Dermis blood vessel endothelial cell (primary cell): ENCODE data around the gene SLC24A4. TPM values are rescaled to one million over a fixed set of nuclear protein-coding genes. Genes with fewer than 3 reads are reported as not detected.

Source experiments
- DNase-seq: peaks from one replicate; pipeline ENCODE4 v3.0.0; 2010
- total RNA-seq: library from RNA; depleted of rRNA; stranded (reverse); fragments of >200 nt; gene quantifications from 2 replicates; pipeline ENCODE4 v1.2.3, GENCODE V29; 2014

The SLC24A4 gene
- total RNA-seq, 1 donor from 2014 or later, result under 0.01 TPM

DNA sequence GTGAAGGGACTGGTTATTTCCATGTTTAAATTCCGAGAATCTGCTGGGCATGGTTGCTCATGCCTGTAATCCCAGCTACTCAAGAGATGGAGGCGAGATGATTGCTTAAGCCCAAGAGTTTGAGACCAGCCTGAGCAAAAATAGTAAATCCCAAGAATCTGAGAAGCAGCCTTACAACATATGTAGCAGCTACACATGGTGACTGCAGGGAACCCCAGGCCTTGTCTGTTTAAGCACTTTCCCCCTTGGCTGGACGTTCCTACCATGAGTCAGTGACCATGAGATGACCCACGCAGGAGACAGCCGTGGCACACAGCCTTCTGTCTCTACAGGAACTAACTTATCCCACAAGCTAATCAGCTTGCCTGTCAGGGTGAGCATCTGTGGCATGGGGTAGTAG is 5.5 kb upstream of the SLC24A4 start:
- no peak for DNase-seq

DNA sequence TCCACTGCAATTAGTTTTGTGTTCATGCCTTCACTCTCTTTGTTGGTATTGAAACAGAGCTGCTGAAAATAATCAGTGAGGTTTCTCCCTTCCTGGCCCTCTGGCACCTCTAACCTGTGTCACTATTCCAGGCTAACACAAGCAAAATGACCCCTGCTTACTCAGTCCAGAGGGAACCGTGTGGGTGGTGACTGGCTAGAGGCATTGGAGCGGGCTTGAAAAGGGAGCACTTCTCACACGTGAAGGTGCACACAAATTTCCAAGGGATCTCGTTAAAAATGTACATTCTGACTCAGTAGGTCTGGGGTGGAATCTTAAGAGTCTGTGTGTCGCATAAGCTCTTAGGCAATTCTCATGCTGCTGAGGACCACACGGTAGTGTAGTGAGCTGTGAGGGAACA is 1.3 kb upstream of the SLC24A4 start:
- DNase-seq, result no peak

DNA sequence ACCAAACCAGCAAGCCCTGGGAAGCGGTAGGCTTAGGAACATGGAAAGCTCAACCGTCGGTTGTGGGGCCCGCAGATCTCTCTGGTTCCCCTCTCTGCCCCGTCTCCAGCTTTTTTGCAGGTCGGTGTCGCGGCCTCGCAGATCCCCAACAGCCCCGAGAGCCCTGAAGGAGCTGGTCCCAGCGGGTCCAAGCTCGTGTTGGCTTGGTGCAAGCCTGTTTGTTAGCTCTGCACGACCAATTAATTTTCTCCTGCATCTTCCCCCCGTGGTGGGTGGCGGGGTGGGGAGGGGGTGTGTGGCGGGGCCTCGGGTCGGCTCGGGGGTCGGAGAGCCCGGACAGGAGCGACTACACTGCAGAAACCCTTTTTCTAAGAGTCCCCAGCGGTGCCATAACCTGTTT is 449 bp upstream of the SLC24A4 start:
- no peak for DNase-seq

DNA sequence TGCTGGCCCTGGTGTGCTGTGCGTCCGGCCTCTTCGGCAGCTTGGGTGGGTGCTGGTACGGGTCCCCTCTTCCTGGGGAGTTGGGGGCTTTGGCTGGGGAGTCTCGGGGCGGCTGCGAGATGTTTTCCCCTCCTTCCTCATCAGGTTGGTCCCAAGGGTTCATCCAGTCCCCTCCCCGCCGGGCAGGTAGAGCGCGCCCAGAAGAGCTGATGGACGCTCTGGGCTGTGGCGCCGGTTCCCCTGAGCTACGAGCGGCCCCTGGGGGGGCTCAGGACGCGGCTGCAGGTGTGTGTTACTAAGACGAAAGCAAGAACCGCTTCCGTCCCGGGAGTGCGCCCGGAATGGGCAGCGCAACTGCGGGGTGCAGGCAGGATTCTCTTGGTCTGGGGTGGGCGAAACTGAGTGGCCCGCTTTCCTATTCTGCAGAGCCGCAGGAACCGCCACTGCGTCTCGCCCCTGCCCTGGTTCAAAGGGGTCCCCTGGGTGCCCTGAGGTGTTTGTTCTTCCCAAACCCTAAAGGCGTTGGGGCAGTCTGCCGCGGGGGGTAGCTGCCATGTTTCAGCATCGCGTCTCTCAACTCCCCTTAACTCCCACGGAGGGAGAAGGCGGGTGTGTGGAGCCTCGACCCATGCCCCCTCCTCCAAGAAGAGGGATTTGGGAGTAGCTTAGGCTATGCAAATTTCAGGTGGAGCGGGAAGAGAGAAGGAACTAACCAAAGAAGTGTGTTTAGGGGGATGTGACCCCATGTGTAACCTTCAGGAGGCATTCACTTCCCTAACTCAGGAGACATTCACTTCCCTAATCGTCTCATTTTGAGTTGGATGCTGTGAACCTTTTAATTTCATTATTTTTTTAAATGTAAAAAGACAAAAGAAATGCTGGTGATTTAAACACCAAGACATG is 1.2 kb downstream of the SLC24A4 start:
- no peak for DNase-seq

DNA sequence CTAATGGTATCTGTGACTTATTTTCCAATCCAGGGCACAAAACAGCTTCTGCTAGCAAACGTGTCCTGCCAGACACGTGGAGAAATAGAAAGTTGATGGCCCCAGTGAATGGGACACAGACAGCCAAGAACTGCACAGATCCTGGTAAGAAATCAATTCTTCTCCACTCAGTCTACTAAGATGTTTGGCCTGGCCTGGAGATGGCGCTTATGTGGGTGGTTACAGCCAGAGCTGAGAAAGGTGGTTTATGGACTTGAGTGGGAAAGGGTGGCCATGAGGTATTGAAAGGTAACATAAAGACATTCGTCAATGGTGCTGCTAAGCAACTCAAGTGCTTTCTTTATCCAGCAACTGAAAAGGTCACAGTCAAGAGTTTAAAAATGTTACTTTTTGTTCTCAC is 2.9 kb downstream of the SLC24A4 start:
- peak; percentile 5 for DNase-seq

DNA sequence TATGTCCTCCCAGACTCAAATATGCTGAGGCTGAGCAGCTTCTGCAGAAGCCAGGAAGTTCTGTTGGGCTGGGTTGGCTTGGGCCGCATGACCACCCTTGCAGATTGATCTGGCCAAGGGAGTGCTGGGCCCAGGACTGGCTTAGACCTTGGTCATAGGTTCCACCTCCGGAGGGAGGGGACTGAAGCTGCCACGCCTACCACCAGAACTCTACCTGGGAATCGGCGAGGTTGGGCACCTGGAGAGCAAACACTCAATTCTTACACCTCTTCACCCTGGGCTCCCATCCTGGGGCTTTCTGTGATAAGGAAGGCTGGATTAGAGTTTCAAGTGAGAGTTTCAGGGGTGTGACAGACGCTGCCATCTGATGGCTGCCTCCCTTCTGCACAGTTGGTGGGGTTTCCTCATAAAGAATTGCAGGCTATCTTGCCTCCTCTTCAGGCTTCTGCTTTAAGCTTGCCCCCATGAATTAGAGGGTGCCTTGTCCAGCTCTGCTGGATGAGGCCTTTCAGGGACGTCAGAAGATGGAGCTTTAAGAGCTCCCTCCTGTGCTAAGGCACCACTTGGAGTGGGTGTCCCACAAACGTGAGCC is 5.8 kb downstream of the SLC24A4 start:
- DNase-seq, result no peak

DNA sequence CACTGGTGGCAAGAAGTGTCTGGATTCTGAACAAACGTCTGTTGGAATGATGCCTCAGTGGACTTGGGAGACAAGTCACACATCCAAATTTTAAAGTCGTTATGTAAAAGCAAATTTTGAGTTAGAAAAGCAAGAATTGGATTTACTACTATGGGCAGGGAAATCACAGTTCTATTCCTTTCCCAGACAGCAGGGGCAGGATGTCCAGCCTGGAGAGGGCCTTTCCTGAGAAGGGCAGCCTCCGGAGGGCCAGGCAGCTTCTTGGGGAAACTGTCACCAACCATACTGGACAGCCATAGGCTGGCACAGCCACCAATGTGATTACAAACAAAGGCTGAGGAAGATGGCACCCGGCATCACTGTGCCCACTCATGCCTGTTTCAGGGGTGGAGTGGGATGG is 11.1 kb downstream of the SLC24A4 start:
- DNase-seq, result no peak

DNA sequence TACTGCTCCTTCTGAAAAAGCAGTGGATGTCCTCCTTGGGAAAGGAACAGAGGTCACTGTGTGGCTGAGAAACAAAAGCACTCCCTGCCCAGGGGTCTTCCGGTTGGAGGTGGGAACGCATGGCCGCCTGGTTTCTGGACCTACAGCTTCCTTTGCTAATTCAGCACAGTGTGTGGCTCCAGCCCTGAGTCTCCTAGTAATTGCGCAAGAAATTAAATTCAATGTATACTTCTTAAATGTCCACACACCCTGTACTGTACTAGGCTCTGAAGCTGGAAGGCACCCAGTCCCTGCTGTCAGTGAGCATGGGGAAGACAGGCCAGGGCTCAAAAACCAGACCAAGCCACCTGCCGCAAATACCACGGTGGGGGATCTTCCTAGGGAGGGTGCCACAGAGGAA is 13.4 kb downstream of the SLC24A4 start:
- DNase-seq, result no peak

DNA sequence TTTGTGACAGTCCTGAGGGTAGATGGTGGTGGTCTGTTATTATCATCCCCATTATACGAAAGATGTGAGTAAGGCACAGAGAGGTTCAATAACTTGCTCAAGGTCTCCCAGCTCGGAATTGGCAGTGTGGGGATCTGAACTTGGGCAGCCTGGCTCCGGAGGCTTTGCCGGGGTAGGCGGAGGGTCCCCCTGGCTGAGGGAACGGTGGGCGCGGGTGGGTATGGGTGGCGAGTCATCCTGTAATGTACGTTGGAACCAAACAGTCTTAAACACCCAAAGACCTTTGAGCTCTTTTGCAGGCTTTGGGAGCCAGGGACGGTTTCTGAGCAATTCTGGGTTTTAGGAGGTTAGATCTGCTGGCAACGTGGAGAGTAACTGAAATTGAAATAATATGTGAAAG is 16.5 kb downstream of the SLC24A4 start:
- DNase-seq, result no peak

DNA sequence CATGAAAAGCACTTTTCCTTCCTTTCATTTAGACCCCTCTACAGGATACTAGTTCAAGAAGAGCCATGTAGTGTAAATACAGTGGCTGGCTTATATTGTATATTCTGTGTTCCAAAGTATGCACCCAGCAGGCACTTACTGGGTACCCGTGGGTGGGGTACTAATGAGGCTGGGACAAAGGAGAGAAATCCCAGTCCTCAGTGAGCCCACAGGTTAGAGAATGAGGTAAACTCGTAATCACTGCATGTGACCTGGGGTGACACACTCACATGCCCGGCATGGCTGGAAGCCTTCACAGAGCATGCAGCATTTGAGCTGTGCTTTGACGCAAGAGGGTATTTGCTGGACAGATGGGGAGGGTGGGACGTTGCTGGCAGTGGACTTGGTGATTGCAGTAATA is 17.1 kb downstream of the SLC24A4 start:
- DNase-seq, result no peak

DNA sequence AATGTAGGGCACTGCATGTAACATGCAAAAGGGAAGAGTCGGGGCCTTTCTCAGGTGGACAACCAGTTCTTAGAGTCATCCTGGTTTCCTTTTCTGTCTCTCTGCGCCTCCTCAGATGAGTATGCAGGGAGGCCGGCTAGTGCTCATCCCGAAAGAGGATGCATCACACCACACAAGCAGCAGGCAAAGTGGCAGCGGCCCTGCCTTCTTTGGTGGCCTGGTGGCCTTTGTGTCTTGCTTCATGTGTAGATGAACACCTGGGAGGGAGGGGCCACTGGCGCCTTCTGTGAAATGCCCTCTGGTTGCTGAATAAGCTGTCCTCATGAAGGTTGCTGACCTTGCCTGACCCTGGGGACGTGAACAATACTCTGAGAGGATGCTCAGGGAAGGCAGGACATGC is 18.0 kb downstream of the SLC24A4 start:
- no peak for DNase-seq

DNA sequence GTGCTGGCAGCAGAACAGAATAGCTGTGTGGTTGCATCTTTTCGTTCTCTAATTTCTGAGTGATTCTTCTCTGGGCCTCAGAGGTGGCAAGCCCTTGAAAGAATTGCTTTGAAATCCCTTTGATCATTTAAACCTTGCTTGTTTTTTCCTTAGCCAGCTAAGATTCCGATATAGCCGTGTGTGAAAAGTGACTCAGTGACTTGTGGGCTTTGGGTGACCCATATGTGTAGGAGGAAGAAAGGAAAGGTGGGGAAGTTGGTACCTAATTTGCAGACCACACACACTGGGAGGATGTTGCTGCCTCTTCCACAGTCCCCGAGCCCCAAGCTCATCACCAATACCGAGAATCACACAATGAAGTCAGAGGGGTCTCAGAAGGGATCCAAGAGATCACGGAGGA is 18.8 kb downstream of the SLC24A4 start:
- no peak for DNase-seq

DNA sequence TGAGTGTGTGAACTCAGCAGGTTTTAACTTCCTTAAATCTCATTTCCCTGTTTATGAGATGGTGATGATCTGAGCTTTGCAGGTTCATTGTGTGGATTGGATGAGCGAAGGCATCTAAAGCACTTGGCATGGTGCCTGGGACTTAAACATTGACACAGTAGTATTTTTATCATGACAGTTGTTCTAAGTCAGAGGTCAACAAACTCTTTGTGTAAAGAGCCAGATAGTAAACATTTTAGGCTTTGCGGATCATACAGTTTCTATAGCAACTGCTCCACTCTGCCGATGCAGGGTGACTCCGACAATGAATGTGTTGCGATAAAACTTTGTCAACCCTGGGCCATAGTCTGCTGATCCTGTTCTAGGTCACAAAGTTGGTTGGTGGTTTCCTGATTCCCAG is 25.2 kb downstream of the SLC24A4 start:
- no peak for DNase-seq

DNA sequence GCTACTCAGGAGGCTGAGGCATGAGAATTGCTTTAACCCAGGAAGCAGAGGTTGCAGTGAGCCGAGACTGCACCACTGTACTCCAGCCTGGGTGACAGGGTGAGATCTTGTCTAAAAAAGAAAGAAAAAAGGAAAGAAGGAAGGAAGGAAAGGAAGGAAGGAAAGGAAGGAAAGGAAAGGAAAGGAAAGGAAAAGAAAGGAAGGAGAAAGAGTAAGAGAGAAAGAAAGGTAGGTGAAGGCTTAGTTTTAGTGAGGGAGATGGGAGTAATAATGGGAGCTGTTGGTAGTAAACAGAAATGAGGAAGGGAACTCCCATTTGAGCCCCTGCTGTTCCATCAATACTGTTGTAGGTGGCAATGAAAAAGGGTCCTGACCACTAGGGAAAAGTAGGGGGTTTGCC is 28.8 kb downstream of the SLC24A4 start:
- DNase-seq, result no peak

DNA sequence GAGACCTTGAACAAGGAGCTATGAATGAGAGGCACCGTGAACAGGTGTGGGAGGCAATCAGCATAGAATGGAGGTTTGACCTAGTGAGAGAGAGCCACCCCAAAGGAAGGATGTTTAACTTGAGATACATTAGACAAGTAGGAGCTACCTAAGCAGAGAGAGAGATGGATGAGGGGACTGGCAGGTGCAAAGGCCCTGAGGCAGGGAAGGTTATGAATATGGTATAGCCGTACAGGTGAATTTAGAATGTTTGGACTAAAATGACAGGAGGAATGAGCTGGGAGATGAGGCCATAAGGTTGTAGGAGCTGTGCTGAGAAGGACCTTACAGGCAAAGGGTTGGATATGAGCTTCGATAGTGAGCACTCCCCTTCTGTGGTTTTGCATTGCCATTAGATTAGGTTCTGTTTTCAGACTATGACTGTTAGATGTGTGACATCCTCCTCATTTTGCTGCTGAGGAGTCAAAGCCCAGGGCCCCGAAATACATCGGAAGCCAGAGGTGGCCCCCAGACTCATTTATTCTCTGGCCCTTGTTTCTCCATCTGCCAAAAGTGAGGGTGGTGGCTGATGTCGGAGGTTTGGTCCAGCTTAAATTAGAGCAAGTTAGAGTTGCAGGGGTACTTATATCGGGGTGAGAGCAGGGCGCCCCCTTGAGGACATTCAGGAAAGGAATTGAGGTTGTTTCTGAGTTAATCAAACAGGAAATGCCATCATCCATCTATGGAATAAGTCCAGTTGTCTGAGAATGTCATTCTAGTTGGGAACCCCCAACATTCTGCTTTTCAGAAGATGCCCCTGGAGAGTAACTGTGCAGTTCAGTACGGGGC is 29.4 kb downstream of the SLC24A4 start:
- peak; percentile 35 for DNase-seq

DNA sequence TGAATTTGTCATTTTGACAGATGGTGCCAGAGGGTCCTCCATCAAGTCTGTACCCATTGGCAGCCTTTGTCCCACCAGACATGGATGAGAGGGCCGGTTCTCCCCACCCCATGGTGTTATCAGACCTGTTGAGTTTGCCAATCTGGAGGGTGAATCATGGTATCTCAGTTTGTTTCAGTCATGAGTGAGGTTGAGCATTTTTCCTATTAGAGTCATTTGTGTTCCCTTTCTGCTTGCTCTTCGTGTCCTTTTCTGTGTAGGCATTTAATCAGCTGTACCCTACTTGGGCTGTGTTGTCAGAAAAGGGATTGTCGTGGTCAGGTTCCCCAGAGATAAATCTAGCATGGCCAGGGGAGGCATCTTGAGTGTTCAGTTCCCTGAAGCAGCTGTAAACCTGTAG is 30.5 kb downstream of the SLC24A4 start:
- no peak for DNase-seq

DNA sequence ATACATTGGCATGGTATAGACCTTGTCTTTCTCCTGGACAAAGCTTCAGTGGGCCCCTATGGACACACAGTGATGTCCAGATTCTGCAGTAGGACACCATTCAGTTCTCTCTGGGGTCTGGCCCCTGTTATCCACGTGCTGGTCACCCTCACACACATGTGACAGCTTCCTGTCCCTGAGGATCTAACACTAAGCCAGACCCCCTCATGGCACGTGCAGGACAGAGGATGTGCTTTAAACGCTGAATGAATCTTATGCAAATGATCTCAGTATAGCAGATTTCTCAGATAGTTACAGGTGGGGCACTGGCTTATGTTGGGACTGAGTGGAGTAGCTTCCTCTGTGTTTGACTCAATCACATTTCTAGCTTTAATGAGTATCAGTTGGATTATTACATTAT is 33.7 kb downstream of the SLC24A4 start:
- no peak for DNase-seq

DNA sequence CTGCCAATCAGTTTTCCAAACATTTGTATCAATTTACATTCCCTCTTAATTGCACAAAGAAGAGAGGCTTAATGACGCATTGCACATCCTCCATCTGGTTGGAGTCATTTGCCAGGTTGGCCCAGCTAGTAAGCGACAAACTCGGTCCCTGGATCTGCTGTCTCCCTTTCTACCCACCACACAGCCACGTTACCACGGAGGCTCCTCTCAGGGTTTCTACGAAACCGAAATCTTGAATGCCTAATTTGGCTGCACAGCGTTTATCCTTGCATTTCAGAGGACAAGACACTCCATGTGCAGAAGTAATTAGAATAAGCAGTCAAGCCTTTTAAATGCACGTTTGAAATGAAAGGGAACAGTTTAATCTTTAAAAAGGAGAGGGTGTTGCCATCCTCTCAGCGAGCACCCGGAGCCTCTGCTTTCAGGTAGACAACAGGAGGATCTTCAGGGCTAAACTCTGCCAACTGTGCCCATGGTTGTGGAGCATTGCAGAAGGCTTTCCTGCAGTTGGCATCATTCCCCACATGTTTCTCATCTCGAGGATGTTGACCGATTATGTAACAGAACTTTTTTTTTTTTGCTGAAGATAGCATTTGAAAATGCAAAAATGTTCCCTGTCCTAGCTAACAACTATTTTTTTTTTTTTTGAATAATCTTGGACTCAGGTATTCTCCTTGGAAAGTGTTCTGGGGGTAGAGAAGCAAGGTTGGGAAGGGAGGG is 37.8 kb downstream of the SLC24A4 start:
- DNase-seq, result no peak

DNA sequence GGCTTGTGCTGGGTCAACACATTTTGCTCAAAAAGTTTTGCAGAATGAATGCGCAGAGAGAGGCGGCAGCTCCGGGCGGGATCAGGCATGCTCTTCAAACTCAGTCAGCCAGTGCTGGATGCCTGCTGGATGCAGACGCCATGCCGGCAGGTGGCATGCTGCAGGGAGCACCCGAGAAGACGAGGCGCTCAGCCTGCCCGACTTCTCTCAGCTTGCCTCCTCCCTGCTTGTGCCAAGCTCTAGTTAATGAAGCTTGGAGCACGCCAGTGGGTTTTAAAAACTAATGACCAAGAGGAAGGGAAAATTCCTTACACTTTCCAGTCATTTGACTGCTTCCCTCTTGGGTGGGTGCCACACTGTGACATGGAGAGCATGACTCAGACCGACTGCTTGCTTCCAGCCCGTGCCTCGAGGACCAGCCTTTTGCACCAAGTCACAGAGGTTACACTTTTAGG is 39.8 kb downstream of the SLC24A4 start:
- DNase-seq, result no peak

DNA sequence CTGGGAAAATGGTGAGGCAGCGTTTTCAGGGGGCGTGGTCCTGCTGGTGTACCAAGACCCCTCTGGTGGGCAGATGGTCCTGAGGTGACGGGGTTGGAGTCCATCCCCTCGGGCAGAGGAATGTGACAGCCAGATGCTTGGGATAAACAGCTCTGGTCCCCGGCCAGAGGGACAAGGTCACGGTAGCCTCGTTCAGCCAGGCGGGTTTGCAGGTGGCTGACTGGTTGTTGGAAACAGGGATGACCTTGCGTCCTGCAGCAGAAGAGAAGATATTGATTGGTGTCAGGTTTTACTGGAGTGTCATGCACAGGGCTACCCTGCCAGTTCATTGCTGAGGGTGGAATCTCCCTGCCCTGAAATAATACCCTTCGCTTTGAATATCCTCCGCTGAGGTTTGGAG is 43.3 kb downstream of the SLC24A4 start:
- no peak for DNase-seq

DNA sequence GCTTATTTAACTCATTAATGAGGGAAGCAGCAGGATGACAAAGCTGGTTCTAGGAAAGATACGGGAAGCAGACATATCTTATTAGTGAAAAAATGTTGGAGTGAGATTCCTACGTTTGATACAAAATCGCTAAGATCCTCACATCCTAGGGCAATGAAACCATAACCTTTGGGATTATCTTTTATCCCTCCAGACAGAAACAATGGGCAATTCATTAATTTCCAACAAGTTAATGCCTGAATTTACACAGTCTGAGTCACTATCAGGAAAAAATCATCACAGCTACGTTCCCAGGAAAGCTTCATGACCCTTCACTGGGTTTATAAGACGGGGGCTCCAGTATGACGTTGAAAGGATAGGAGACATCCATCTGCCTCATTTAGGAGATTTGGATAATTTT is 45.0 kb downstream of the SLC24A4 start:
- no peak for DNase-seq

DNA sequence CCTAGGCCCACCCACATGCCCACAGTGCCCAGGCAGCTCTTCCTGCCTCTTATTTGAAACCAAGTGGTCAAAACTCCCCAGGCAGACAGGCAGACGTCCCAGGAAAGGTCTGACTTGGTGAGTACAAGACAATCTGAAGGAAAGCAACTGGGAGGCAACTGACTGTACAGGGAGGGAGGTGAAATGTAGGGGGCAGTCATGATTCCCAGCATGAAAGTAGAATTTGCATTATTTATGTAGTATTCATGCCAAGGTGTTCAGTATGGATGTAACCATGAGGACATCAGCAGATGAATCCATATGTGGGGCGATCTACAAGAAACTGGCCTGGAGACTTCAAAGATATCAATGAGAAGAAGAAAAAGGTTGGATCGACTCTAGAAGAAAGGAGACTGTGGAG is 46.1 kb downstream of the SLC24A4 start:
- no peak for DNase-seq

DNA sequence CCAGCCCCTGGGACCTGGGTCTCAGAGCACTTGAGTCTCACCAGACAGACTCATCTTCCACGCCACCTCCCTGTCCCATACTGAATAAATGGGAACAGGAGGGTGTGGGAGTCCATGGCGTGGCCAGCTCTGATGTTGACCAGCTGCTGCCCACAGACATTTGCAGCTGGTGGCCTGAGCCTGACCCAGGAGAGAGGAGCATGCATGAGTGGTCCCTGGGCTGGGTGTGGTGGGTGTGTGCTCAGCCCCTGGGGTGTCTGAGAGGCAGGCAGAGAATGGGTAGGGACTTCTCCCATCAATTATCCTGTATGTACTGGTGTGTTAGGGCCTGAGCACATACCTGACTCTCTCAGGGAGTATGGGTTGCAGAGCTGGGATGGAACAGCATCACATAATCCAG is 49.3 kb downstream of the SLC24A4 start:
- no peak for DNase-seq
